Jurkat, Clone E6-1 (cell line): ENCODE measurements around the gene EGR1.

Experiments used
- DNase-seq: peaks from one replicate; pipeline ENCODE4 v3.0.0-alpha.2; 2011; ENCODE audit warnings: low read depth, low spot score
- H3K4me3 ChIP-seq: 2 replicates; pipeline ENCODE4 v1.5.1; 2011; ENCODE audit warnings: mild to moderate bottlenecking, low read length, control low read depth, moderate library complexity

EGR1 gene

DNA sequence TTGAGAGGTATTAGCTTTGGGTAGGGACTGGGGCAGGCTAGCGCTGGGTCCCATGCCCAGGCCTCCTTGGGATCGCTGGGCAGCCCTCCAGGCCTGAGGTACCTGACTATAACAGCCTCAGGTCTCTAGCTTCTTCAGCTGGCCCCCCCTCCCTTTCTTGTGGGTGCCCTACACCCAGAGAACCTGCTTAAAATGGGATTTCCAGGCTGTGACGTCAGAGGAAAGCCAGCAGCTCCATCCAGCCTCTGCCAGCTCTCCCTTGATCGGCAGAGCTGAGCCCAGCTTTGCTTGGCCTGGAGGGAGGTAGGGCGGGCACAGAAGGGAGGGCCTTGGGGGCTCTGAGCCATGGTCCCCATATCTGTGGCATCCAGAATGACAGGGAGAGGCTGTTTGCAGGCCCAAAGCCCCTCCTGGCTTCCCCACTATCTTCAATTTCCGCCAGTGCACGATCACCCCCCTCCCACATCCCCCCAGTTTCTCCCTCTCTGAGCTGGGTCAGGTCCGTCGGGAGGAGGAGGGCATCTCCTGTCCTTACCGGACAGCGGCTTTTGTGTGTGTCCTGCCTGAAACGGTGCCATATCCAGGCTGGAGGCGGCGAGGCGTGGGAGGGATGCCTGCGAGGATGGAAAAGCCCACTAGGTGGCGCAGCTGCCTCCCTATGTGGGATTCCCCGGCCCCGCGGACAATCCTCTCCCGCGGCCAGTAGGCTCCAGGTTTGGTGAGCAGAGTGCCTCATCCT lies 15.6 kb upstream of the EGR1 start:
- no peak for DNase-seq
- H3K4me3 ChIP-seq = peak overlapping the region; percentile 24

- DNase-seq = no peak
- no peak overlapping the region for H3K4me3 ChIP-seq
Observed at GRCh38 chr5:138450971-138451370, 14.3 kb upstream of the EGR1 start.

DNA sequence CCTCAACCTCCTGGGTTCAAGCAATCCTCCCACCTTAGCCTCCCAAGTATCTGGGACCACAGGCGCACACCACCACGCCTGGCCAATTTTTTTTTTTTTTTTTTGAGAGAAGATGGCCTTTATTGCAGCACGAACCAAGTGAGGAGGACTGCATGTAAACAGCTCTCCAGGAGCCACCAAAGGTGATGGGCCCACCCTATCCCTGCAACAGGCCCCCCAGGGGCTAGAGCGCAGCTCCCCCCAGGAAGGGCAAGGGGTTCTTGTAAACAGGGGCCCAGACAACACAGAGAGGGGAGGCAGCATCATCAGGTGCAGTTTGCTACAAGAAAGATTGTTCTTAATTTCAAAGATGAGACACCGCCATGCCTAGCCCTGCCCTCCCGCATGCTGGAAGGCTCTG lies 12.6 kb upstream of the EGR1 start:
- no peak overlapping the region for H3K4me3 ChIP-seq
- DNase-seq = no peak

DNA sequence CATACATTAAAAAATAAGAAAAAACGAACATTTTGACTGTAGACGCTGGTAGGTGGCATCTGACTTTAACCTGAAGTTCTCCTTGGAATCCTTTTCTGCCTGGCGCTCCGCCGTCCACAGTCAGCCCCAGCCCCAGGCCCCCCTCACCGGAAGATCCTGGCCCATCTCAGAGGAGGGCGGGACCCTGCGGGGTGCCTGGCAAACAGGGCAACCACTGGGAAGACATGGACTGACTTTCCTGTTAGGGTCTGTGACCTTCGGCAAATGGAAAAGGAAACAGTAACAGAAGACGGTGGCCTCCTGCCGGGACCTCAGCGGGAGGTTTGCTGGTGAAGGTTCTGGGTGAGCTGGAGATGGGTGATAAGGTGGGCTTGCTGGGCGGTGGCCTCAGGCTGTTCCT lies 11.7 kb upstream of the EGR1 start:
- DNase-seq = no peak
- no peak overlapping the region for H3K4me3 ChIP-seq

- no peak for DNase-seq
- H3K4me3 ChIP-seq = no peak overlapping the region
Observed at GRCh38 chr5:138454121-138454520, 11.2 kb upstream of the EGR1 start.

DNA sequence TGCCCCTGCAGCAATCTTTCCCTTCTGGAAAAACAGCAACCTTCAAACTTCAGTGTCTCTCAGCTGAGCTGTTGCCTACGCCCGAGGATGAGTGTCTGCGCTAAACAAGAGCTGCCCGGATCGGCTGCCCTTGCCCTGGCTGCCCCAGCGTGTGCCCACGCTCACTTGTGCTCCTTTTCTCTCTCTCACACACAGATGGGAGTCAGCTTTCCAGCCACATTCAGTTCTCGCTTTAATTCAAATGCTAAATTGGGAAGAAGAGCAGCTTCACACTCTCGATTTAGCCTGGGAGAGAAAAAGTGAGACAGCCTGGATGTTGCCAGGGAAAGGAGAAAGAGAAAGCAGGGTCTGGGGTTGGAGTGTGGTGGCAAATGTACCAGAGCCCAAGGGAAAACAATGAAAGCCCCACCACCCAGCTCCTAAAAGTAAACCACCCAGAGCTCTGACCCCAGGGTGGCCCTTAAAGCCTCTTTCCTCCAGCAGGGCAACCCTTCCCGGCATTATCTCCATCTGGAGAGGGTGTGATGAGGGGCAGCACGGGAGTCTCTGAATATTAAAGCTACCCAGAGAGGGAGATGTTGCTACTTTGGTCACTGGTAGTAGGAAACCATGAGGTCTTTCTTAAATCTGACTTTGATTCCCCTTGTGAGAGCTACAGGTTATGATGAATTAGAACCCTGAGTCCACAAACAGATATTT lies 9.9 kb upstream of the EGR1 start:
- no peak overlapping the region for H3K4me3 ChIP-seq
- no peak for DNase-seq

DNA sequence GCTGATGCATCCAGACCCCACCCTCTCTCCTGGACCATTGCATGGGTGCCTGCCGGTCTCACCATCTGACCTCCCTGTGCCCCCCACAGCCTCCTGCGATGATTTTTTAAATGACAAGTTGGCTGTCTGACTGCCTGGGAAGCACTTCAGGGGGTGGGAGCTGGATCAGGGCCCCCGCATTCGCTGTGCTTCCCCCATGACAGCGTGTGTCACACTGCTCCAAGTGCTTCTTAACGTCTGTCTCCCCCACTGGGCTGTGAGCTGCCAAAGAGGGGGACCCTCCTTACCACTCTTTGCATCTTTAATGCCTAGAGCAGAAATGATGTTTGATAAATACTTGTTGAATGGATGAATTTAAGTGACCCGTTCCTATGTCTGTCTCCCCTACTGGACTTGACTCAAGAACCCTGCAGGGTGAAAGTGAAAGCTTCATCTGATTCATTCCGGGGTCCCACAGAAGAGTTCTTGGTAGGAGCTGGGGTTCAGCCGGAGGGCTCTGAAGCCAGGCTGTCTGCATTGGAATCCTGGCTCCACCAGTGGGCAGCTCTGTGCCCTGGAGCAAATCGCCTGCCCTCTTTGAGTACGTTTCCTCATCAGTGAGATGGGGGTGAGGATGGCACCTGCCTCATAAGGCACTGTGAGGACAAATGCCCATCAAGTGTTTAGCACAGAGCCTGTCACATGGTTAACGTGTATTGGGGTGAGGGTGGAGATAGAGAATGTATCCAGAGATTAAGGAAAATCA lies 7.6 kb upstream of the EGR1 start:
- DNase-seq = no peak
- H3K4me3 ChIP-seq = no peak overlapping the region

GRCh38 chr5:138458384-138458783 lies 6.9 kb upstream of the EGR1 start:
- no peak for DNase-seq
- H3K4me3 ChIP-seq = no peak overlapping the region

DNA sequence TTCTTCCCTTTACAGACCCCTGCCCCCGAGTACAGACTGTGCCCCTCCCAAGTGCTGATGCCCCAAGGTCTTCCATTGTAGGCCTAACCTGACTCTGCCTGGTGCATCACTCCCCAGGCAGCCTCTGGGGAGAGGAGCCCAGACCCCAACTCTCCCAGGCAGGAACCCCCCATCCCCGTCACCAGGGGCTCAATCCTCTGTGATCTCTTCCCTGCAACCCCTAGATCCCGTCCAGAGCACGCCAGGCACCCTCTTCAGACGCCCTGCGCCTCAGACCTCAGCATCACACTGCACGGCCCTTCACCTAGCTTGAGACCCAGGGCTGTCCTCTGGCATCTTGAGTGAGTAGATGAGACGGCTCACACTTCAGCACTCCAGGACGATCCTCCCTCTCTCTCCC lies 6.4 kb upstream of the EGR1 start:
- no peak for DNase-seq
- no peak overlapping the region for H3K4me3 ChIP-seq

DNA sequence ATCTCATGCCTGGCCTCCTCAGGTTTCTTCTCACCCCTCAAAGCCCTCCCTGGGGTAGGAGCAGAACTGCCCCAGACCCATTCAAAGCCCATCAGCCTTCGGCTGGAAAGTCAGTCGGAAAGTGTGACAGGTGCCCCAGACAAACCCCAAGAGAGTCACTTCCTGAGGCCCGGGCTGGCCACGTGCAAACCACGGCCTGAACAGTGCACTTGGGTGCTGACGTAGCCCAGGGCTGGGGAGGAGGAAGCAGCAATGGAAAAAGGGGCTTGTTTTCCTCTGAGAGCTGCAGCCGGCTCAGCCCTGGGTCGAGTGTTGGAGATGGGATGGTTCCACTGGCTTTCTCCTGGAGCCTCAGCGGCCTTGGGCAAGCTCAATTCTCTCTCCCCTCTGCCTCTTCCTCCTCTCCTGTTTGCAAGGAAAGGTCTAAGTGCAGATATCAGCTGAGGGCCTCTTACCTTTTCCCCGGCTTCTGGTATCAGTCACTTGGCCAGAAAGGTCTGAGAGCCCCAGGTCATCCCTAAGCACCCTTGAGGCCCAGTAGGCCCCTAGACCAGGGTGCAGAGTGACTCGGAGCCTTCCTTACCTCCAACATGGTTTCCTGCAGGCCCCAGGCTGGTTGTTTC lies 5.9 kb upstream of the EGR1 start:
- no peak overlapping the region for H3K4me3 ChIP-seq
- DNase-seq = no peak

DNA sequence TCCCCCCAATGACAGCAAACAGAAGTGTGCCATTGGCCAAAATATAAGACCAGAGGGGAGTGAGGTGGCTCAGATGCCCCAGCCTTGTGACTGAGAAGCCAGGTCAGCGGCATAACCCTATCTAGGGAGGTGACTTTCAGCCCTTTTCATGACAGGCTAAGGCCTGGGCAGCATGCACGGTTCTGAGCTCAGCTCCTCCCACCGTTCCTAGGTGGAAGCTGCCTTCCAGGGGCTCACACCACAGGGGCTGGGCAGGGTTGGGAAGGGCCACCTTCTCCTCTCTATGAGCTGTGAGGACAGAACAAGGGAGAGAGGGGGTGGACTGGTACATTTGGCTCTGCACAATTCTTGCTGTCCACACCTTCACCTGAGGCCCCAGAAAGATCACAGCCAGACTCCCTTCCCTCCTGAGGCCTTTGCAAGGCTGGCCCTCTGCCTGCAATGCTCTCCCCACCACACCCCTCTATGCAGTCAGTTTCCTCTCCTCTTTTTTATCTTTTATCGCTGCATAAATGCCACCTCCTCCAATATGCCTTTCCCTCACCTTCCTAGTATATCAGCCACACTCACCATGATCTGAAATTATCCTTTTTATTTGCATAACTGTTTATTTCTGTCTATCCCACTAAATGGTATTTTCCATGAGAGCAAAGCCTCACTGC lies 5.1 kb upstream of the EGR1 start:
- no peak overlapping the region for H3K4me3 ChIP-seq
- DNase-seq = no peak

- H3K4me3 ChIP-seq = no peak overlapping the region
- no peak for DNase-seq
Observed at GRCh38 chr5:138461343-138462125, 3.7 kb upstream of the EGR1 start.

DNA sequence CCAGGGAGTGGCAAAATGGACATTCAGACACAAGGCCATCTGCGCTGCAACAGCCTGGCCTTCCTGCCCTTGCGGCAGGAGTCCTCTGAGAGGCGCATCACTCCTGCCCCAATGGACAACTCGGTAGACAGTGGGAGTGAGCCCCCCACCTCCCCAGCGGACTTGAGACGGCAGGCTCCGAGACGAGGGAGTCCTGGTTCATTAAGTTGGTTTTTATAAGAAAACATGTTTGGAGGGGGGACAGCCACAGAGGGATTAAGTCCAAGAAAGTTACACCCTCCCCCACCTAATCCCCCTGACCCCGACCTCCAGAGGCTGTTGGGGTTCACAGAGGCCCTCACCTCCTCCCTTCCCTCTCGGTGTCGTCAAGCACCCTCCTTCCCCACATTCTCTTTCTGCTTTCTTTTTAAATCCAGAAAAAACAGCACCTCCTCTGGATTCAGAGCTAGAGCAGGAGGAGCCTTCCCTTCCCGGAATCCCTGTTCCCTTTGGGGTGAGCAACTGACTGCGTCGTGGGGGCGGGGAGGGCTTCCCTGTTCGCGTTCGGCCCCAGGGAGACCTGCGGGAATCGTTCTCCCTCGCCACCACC lies 1.8 kb upstream of the EGR1 start:
- H3K4me3 ChIP-seq = peak overlapping the region; percentile 78
- no peak for DNase-seq

- peak overlapping the region; percentile 78 for H3K4me3 ChIP-seq
- peak; percentile 89 for DNase-seq
Observed at GRCh38 chr5:138464008-138464387, 1.3 kb upstream of the EGR1 start.

DNA sequence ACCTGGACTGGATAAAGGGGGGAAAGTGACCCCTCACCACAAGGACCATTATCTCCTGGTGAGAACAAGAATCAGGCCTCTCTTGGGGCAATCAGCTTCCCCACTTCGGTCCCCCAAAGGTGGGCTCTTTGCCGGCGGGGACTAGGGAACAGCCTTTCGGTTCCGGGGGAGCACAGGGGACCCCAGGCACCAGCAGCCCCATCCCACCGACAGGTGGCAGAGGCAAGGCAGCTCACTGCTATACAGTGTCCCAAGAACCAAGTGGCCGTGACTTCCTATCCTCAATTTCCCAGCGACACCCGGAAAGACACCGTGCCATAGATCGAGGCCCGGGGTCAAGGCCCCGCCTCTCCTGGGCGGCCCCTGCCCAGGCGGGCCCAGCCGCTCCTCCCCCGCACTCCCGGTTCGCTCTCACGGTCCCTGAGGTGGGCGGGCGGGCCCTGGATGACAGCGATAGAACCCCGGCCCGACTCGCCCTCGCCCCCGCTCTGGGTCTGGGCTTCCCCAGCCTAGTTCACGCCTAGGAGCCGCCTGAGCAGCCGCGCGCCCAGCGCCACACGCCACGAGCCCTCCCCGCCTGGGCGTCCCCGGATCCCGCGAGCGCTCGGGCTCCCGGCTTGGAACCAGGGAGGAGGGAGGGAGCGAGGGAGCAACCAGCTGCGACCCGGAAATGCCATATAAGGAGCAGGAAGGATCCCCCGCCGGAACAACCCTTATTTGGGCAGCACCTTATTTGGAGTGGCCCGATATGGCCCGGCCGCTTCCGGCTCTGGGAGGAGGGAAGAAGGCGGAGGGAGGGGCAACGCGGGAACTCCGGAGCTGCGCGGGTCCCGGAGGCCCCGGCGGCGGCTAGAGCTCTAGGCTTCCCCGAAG lies 655 bp upstream of the EGR1 start:
- H3K4me3 ChIP-seq = peak overlapping the region; percentile 78
- DNase-seq = peak; percentile 98

GRCh38 chr5:138466125-138466899 lies 1.0 kb downstream of the EGR1 start:
- peak overlapping the region; percentile 78 for H3K4me3 ChIP-seq
- no peak for DNase-seq
